ENCODE data around the gene ATP5ME. TPM values are rescaled to one million over a fixed set of nuclear protein-coding genes. Genes with fewer than 3 reads are reported as not detected.
A peak's percentile ranks its signal among the peaks of the same experiment; 100 is the strongest.

The ATP5ME gene
- polyA plus RNA-seq, 3 donors: 163 to 397 (median 367) TPM

GRCh38 chr4:705278-706082, 31.4 kb upstream of the ATP5ME start, which contains the start of gene PCGF3:
PCGF3 (plus strand) TSS chr4:705832; CDS start chr4:733681, 27,849 bp downstream.
- peak within 1 kb of the TSS; percentile 60 to 94 (median 86) for H3K4me3 ChIP-seq (replicated peaks in 1 of 3; ENCODE audit: low read depth in 2 of 3, low read length in 3 of 3)

More at GRCh38 chr4:705278-706082, 31.4 kb upstream of the ATP5ME start, which contains the start of gene PCGF3:
- WGBS (ENCODE audit: insufficient coverage): 3% methylated on average over 76 of the region's 82 CpGs
- TF ChIP-seq CTCF (IDR thresholded peaks at IDR 0.05): no peak
- Histone ChIP-seq H3K36me3 (replicated peaks in 1 of 2; ENCODE audit: control insufficient read depth in 1 of 2, insufficient read depth in 2 of 2, low read length in 2 of 2) (peaks cover 0 to 9% of the 10 kb centered on the region in 2 donors), H2AFZ (ENCODE audit: insufficient read depth, low read depth, low read length, poor library complexity, severe bottlenecking) (peak within 1 kb of the TSS; percentile 80), H3K79me2 (ENCODE audit: insufficient read depth, low read length) (peaks cover 49% of the 10 kb centered on the region), H4K20me1 (ENCODE audit: insufficient read depth, low read length) (peaks cover 33% of the 10 kb centered on the region), H3K4me1 (ENCODE audit: control insufficient read depth in 1 of 2, insufficient read depth in 2 of 2, low read length in 2 of 2) (peaks cover 41 to 58% of the 10 kb centered on the region in 2 donors), H3K27me3 (ENCODE audit: control insufficient read depth in 2 of 2, insufficient read depth in 2 of 2, low read length in 2 of 2) (no peaks in the 10 kb centered on the region), H3K9me3 (replicated peaks in 1 of 2; ENCODE audit: control insufficient read depth in 1 of 2, insufficient read depth in 1 of 2, low read length in 2 of 2) (no peaks in the 10 kb centered on the region), H3K9ac (ENCODE audit: insufficient read depth, low read length, poor library complexity, severe bottlenecking) (peak within 1 kb of the TSS; percentile 100), H3K27ac (ENCODE audit: low read depth in 1 of 2, low read length in 2 of 2) (peak within 1 kb of the TSS; percentile 40 to 96), H3K4me2 (replicated peaks; ENCODE audit: extremely low read depth, low read length, poor library complexity, severe bottlenecking) (peak within 1 kb of the TSS; percentile 76)
- intact Hi-C loops (cut with micrococcal nuclease): loop anchor here (2.0 to 5.0 kb wide), 3 partner anchors 17 to 77 kb away; partner anchors contain the start of genes ATP5ME (in 1 of the 2), MYL5 (in 1 of the 2) and SLC49A3 (in 1 of the 2)
- peak within 1 kb of the TSS; percentile 78 to 88 for H3K4me3 Mint-ChIP-seq
- peaks cover 34% of the 10 kb centered on the region for H3K4me1 Mint-ChIP-seq
- peak within 1 kb of the TSS; percentile 69 to 97 (median 92) for H3K27ac Mint-ChIP-seq
- H3K27me3 Mint-ChIP-seq (ENCODE audit: low read depth in 3 of 3): peaks cover 2 to 4% (median 3%) of the 10 kb centered on the region in 3 donors
- peak; percentile 92 to 96 (median 93) for DNase-seq
- H3K36me3 Mint-ChIP-seq: peaks cover 4 to 5% of the 10 kb centered on the region in 2 donors
- H3K9me3 Mint-ChIP-seq: no peaks in the 10 kb centered on the region
